Gastroesophageal sphincter (tissue), 4 donors: ENCODE data around the gene STAT1. TPM values are rescaled to one million over a fixed set of nuclear protein-coding genes. Genes with fewer than 3 reads are reported as not detected.

Experiments used
- ATAC-seq: fragments of 150-250 bp; one replicate; pipeline ENCODE4 v1.9.1; 2016; ENCODE audit warnings: mild to moderate bottlenecking, moderate library complexity
- H3K27ac ChIP-seq, 4 donors: fragments of 200-600 bp; sonication (generic) in 3 of 4; 1 replicate in 3 of 4; 2 replicates in 1 of 4; pipeline ENCODE4 v1.5.1; 2016 to 2019
- H3K27me3 ChIP-seq: fragments of 200-600 bp; sonication (generic); one replicate; pipeline ENCODE4 v1.5.1; 2019
- H3K36me3 ChIP-seq, 2 donors: fragments of 200-600 bp; sonication (generic); one replicate each; pipeline ENCODE4 v1.5.1; 2019; ENCODE audit warnings: control low read depth in 1 of 2
- H3K4me1 ChIP-seq, 3 donors: fragments of 200-600 bp; sonication (generic); 1 replicate in 2 of 3; 2 replicates in 1 of 3; pipeline ENCODE4 v1.5.1; 2016 to 2019; ENCODE audit warnings: control low read depth in 2 of 3
- H3K4me3 ChIP-seq, 2 donors: fragments of 200-600 bp; sonication (generic); one replicate each; pipeline ENCODE4 v1.5.1; 2019; ENCODE audit warnings: mild to moderate bottlenecking in 1 of 2, moderate library complexity in 1 of 2
- H3K9me3 ChIP-seq, 3 donors: fragments of 200-600 bp; sonication (generic); one replicate each; pipeline ENCODE4 v1.5.1; 2017 to 2019; ENCODE audit warnings: control low read depth in 2 of 3
- EP300 ChIP-seq: sonication (generic); formaldehyde crosslinking; IDR thresholded peaks from one replicate; pipeline ENCODE4 v1.6.1; 2017; ENCODE audit warnings: antibody characterized with exemption, mild to moderate bottlenecking
- POLR2A ChIP-seq, 2 donors: fragments of 450-650 bp; IDR thresholded peaks; one replicate each; pipeline ENCODE4 v1.6.1; 2017; ENCODE audit warnings: antibody characterized with exemption in 2 of 2, mild to moderate bottlenecking in 2 of 2, moderate library complexity in 1 of 2
- POLR2AphosphoS5 ChIP-seq: sonication (generic); formaldehyde crosslinking; IDR thresholded peaks from one replicate; pipeline ENCODE4 v1.6.1; 2017; ENCODE audit warnings: antibody characterized with exemption
- WGBS, 2 donors: methylation state at CpG; one replicate each; pipeline ENCODE4 v1.1.5; 2018; ENCODE audit warnings: low coverage in 1 of 2; 5-methylcytosine and 5-hydroxymethylcytosine counted together
- total RNA-seq, 4 donors: library from RNA; depleted of rRNA; stranded (reverse); fragments of >200 nt; gene quantifications; one replicate each; pipeline ENCODE4 v1.1.0, GENCODE V29; 2016
- TF ChIP-seq, protein P1 (sequence below), 4 experiments: fragments of 200-600 bp in 2 of 4; fragments of 450-650 bp in 2 of 4; sonication (generic) in 1 of 4; IDR thresholded peaks; one replicate each; pipeline ENCODE4 v1.5.1; 2017 to 2019; ENCODE audit warnings: antibody characterized with exemption in 4 of 4, mild to moderate bottlenecking in 2 of 4, moderate library complexity in 2 of 4

STAT1 gene
- total RNA-seq, 4 donors from 2014 or later: 47.0 to 59.9 (median 53.5) TPM

DNA sequence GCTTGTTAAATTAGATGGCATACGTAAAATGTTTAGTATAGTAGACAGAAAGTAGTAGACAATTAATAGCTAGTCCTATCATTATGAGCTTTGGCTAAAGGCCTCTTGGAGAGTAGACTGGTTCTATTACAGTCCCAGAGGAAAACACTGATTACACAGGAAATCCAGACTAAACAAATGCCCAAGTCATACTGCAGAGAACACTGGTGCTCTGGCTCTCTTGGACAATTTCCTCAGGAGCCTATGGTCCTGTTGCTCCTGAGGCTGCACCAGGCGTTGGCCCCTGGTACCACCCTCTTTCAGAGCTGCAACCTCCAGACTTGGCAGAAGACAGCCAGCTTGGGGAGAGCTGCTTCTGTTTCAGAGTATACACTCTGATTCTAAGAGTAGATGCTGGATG is 41.8 kb downstream of the STAT1 start:
- ATAC-seq: no peak
- 52 to 100% methylated on average over 1 to 2 of the region's 2 CpGs for WGBS, 2 donors
- no peaks in the 10 kb centered on the region for H3K27me3 ChIP-seq
- H3K9me3 ChIP-seq: no peaks in the 10 kb centered on the region
- TF ChIP-seq POLR2A (IDR thresholded peaks at IDR 0.05): no peak
- TF ChIP-seq, protein P1, sequence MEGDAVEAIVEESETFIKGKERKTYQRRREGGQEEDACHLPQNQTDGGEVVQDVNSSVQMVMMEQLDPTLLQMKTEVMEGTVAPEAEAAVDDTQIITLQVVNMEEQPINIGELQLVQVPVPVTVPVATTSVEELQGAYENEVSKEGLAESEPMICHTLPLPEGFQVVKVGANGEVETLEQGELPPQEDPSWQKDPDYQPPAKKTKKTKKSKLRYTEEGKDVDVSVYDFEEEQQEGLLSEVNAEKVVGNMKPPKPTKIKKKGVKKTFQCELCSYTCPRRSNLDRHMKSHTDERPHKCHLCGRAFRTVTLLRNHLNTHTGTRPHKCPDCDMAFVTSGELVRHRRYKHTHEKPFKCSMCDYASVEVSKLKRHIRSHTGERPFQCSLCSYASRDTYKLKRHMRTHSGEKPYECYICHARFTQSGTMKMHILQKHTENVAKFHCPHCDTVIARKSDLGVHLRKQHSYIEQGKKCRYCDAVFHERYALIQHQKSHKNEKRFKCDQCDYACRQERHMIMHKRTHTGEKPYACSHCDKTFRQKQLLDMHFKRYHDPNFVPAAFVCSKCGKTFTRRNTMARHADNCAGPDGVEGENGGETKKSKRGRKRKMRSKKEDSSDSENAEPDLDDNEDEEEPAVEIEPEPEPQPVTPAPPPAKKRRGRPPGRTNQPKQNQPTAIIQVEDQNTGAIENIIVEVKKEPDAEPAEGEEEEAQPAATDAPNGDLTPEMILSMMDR (IDR thresholded peaks at IDR 0.05): no peak
- no peak for TF ChIP-seq POLR2AphosphoS5
- no peak for TF ChIP-seq EP300
- no peak overlapping the region for H3K27ac ChIP-seq
- H3K4me3 ChIP-seq: no peak overlapping the region
- H3K36me3 ChIP-seq: peaks cover 12 to 97% of the 10 kb centered on the region in 2 donors
- peaks cover 0 to 9% (median 0%) of the 10 kb centered on the region in 3 donors for H3K4me1 ChIP-seq

DNA sequence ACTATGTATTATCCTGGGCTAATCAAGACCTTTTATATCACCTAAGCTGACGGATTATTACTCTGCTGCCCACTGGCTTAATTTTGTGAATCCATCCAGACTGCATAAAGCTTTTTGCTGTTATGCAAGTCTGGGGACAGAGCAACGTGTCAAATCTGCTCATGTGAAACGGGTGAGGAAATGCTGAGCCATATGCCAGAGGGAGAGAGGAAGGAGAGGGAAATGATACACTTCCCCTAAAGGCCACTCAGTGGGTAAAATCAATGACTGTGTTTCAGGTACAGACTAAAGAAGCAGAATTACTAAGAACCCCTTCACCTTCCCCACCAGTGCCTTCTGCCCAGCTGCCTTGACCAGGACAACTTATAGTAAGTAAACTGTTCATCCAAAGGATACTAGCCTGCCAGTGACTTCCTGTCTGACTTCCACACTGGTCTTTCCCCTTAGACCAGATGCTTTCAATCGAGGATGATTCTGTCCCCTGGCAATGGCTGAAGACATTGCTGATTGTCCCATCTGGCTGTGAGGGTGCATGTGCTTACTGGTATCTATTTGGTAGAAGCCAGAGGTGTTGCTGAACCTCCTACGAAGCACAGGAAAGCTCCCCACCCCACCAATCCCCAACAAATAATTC is 43.0 kb downstream of the STAT1 start:
- H3K9me3 ChIP-seq: no peaks in the 10 kb centered on the region
- WGBS, 2 donors: 78 to 96% methylated on average over 4 of the region's 5 CpGs
- H3K4me3 ChIP-seq: no peak overlapping the region
- no peak for ATAC-seq
- H3K27me3 ChIP-seq: no peaks in the 10 kb centered on the region
- peaks cover 0 to 9% (median 0%) of the 10 kb centered on the region in 3 donors for H3K4me1 ChIP-seq
- TF ChIP-seq EP300 (no peak), POLR2AphosphoS5 (no peak), POLR2A (IDR thresholded peaks at IDR 0.05) (no peak)
- TF ChIP-seq, protein P1 (IDR thresholded peaks at IDR 0.05): no peak
- H3K36me3 ChIP-seq: peaks cover 12 to 94% of the 10 kb centered on the region in 2 donors
- peak overlapping the region in 1 of 4 donors; percentile 15 for H3K27ac ChIP-seq

DNA sequence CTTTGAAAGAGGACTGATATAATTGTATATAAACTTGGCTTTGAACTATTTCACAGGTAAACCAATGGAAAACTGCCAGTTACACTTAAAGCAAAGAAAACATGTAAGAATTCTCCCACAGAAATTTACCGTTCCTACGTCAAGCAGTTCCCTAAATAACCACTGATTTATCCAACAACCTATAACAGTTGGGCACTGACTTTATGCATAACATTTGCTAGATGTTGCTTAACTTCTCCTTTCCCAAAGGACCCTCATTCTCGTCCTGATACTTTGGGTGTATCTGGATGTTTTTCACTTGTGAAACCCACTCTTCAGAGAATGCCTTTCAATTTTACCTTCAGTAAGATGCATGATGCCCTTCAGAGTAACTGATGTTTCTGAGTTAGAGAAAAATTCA is 43.8 kb downstream of the STAT1 start:
- no peak for ATAC-seq
- Histone ChIP-seq H3K4me1 (peaks cover 0 to 9% (median 0%) of the 10 kb centered on the region in 3 donors), H3K27ac (no peak overlapping the region), H3K9me3 (no peaks in the 10 kb centered on the region), H3K36me3 (peaks cover 10 to 94% of the 10 kb centered on the region in 2 donors), H3K4me3 (no peak overlapping the region), H3K27me3 (no peaks in the 10 kb centered on the region)
- TF ChIP-seq EP300 (no peak), POLR2AphosphoS5 (no peak), POLR2A (IDR thresholded peaks at IDR 0.05) (no peak)
- TF ChIP-seq, protein P1 (IDR thresholded peaks at IDR 0.05): no peak
- WGBS, 2 donors: 89 to 90% methylated on average over 3 of the region's 3 CpGs

DNA sequence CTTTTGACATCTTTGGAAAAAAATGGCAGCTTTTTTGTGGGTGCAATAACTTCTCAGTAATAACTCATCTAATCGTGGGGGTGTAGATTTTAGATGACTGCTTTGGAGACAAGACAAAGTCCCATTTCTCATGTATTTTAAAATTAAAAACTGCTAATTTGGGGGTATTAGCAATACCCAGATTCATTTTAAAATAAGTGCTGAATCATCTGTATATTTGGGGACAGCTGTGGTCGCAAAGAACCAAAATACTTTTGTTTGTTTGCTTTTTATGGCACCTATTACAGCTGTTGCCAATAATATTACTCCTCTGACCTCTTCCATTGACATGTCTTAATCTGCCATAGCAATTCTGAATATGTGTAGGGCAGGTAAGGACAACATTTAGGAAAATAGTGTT is 45.4 kb downstream of the STAT1 start:
- 89% methylated on average over 2 of the region's 2 CpGs for WGBS, 2 donors
- peaks cover 10 to 94% of the 10 kb centered on the region in 2 donors for H3K36me3 ChIP-seq
- no peaks in the 10 kb centered on the region for H3K27me3 ChIP-seq
- H3K4me1 ChIP-seq: no peaks in the 10 kb centered on the region
- TF ChIP-seq POLR2AphosphoS5: no peak
- no peak for TF ChIP-seq EP300
- TF ChIP-seq, protein P1 (IDR thresholded peaks at IDR 0.05): no peak
- TF ChIP-seq POLR2A (IDR thresholded peaks at IDR 0.05): no peak
- no peak for ATAC-seq
- H3K4me3 ChIP-seq: no peak overlapping the region
- no peaks in the 10 kb centered on the region for H3K9me3 ChIP-seq
- H3K27ac ChIP-seq: no peak overlapping the region

DNA sequence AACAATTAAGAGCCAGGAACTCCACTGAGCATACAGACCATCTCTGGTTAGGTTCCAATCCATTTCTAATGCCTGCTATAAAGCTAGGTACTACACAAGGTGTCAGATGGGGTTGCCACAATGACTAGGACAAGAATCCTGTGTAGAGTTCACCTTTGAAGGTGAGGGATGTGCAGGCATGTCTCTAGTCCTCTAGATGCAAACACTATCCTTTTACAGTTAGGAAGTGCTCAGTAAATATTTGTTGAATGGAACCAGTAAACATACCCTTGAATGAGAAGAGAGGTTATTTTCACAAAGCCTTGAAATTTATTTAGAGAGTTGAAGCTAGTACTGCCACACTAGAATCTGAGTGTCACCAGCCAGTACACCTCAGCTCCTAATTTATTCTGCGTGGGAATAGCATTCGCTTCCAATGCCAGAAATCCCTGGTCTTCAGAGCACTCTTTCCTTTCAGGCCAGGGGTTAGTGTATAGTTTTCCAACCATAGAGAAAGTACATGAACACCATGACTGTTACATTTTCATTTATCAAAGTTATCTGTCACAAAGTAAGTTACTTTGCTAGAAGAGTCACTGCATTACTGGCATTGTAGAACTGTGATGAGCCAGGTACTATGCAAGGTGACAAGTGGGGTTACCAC is 48.3 kb downstream of the STAT1 start:
- no peaks in the 10 kb centered on the region for H3K4me1 ChIP-seq
- TF ChIP-seq EP300: no peak
- TF ChIP-seq POLR2A (IDR thresholded peaks at IDR 0.05): no peak
- TF ChIP-seq, protein P1 (IDR thresholded peaks at IDR 0.05): no peak
- TF ChIP-seq POLR2AphosphoS5: no peak
- H3K27ac ChIP-seq: no peak overlapping the region
- H3K27me3 ChIP-seq: no peaks in the 10 kb centered on the region
- H3K9me3 ChIP-seq: no peaks in the 10 kb centered on the region
- 81 to 89% methylated on average over 2 of the region's 2 CpGs for WGBS, 2 donors
- no peak for ATAC-seq
- H3K4me3 ChIP-seq: no peak overlapping the region
- peaks cover 8 to 89% of the 10 kb centered on the region in 2 donors for H3K36me3 ChIP-seq
